Colonic mucosa (tissue), 4 donors: ENCODE measurements around the gene C10orf90. TPM values are rescaled to one million over a fixed set of nuclear protein-coding genes. Genes with fewer than 3 reads are reported as not detected.
"Not testable (repeated sequence)": the region's sequence is repeated elsewhere in the genome, so short reads cannot be mapped to it uniquely, and the experiment has no call there.

ENCODE experiments used
- DNase-seq: peaks from one replicate; pipeline ENCODE4 v3.0.0-alpha.2; 2020
- H3K27ac ChIP-seq: fragments of 200-600 bp; one replicate; pipeline ENCODE4 v1.8.0; 2021
- H3K27me3 ChIP-seq: fragments of 200-600 bp; one replicate; pipeline ENCODE4 v1.8.0; 2021
- H3K36me3 ChIP-seq: fragments of 200-600 bp; one replicate; pipeline ENCODE4 v1.8.0; 2021
- H3K4me1 ChIP-seq: fragments of 200-600 bp; one replicate; pipeline ENCODE4 v1.8.0; 2021; ENCODE audit warnings: mild to moderate bottlenecking
- H3K4me3 ChIP-seq: fragments of 200-600 bp; one replicate; pipeline ENCODE4 v1.8.0; 2021
- H3K9ac ChIP-seq, 2 donors: one replicate each; pipeline ENCODE4 v1.7.0; 2013; ENCODE audit warnings: control low read depth in 2 of 2, low read depth in 2 of 2, low read length in 2 of 2
- H3K9me3 ChIP-seq: fragments of 200-600 bp; one replicate; pipeline ENCODE4 v1.8.0; 2021
- CTCF ChIP-seq: fragments of 200-600 bp; IDR thresholded peaks from one replicate; pipeline ENCODE4 v1.8.0; 2022; ENCODE audit warnings: antibody characterized with exemption, mild to moderate bottlenecking
- intact Hi-C: fragments of 100-400 bp; cut with DNase I; formaldehyde crosslinking; loops from one replicate; pipeline ENCODE4 v1.14.1; 2022
- total RNA-seq, 2 donors: library from RNA; stranded (reverse); fragmentation: NEBNext Ultra II Directional in 1 of 2; extraction: Animal tissue kit (Norgen Biotek cat#: 25700) in 1 of 2; gene quantifications; one replicate each; pipeline ENCODE4 v1.2.1, GENCODE V29; 2021
- donor health status: healthy.
- donor health status: DM: no; HTN: no; CAD: no.
- donor health status: DM: no; HTN: no; CAD: no.

The C10orf90 gene
- total RNA-seq, 2 donors from 2014 or later: not detected

- Histone ChIP-seq H3K27ac (no peak overlapping the region), H3K27me3 (no peaks in the 10 kb centered on the region), H3K4me1 (peaks cover 6% of the 10 kb centered on the region), H3K4me3 (no peak overlapping the region), H3K9me3 (no peaks in the 10 kb centered on the region), H3K9ac (no peak overlapping the region), H3K36me3 (no peaks in the 10 kb centered on the region)
- no peak for TF ChIP-seq CTCF
- no peak for DNase-seq
- intact Hi-C loops: loop anchor here (10.0 kb wide), 1 partner anchor 124 kb away; no protein-coding TSS in a partner anchor
Observed at GRCh38 chr10:126380352-126381076, 290.0 kb downstream of the C10orf90 start.

- intact Hi-C loops, H3K4me1 ChIP-seq, DNase-seq, H3K9ac ChIP-seq, H3K36me3 ChIP-seq, H3K9me3 ChIP-seq, H3K27ac ChIP-seq, H3K4me3 ChIP-seq, H3K27me3 ChIP-seq: not testable (repeated sequence)
Observed at GRCh38 chr10:126379166-126379565, 291.3 kb downstream of the C10orf90 start.

GRCh38 chr10:126376956-126377355 lies 293.5 kb downstream of the C10orf90 start:
- intact Hi-C loops: no loop called here
- Histone ChIP-seq H3K27me3 (no peaks in the 10 kb centered on the region), H3K9me3 (no peaks in the 10 kb centered on the region), H3K9ac (no peak overlapping the region), H3K27ac (no peak overlapping the region), H3K36me3 (no peaks in the 10 kb centered on the region), H3K4me1 (peaks cover 6% of the 10 kb centered on the region), H3K4me3 (no peak overlapping the region)
- TF ChIP-seq CTCF: no peak
- no peak for DNase-seq

GRCh38 chr10:126375926-126376554 lies 294.5 kb downstream of the C10orf90 start:
- Histone ChIP-seq H3K4me3 (no peak overlapping the region), H3K27ac (no peak overlapping the region), H3K9ac (no peak overlapping the region), H3K4me1 (peaks cover 6% of the 10 kb centered on the region), H3K27me3 (no peaks in the 10 kb centered on the region), H3K9me3 (no peaks in the 10 kb centered on the region), H3K36me3 (no peaks in the 10 kb centered on the region)
- intact Hi-C loops: no loop called here
- TF ChIP-seq CTCF: no peak
- no peak for DNase-seq

GRCh38 chr10:126375299-126375698 lies 295.2 kb downstream of the C10orf90 start:
- Histone ChIP-seq H3K36me3 (no peaks in the 10 kb centered on the region), H3K27ac (no peak overlapping the region), H3K27me3 (no peaks in the 10 kb centered on the region), H3K4me1 (peaks cover 9% of the 10 kb centered on the region), H3K9me3 (no peaks in the 10 kb centered on the region), H3K9ac (no peak overlapping the region), H3K4me3 (no peak overlapping the region)
- peak; percentile 56 for DNase-seq
- intact Hi-C loops: no loop called here
- TF ChIP-seq CTCF: no peak

Other genes with a start within 250 kb of the C10orf90 start
- 10 to 100 TPM; 46.4 to 49.0 TPM for gene DOCK1, start 234.7 kb upstream of the C10orf90 start, total RNA-seq